ENCODE results near the gene MIER2. TPM values are rescaled to one million over a fixed set of nuclear protein-coding genes. Genes with fewer than 3 reads are reported as not detected.

The MIER2 gene
- total RNA-seq, 1 experiment from 2014 or later = 40.1 TPM

DNA sequence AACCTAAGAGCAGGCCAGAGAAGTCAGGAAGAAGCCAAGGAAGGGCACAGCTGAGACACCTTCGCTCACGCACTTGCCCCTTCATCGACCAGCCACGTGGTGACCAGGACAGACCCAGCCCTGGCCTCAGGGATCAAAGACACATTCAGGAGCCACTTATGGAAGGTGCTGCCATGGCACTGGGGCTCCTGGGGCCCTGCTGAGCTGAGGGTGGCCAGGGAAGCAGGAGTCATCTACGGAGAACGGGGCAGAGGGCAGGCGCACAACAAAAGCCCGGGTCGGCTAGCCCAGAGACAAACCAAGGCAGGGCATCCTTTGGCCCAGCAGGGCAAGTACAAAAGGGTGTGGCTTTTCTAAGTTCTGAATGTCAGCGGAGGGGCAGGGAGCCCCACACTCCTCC lies 55.7 kb downstream of the MIER2 start:
- peaks cover 13% of the 10 kb centered on the region for H3K4me1 ChIP-seq
- POLR2A ChIA-PET = no interaction called here
- no peaks in the 10 kb centered on the region for H3K4me1 Mint-ChIP-seq (ENCODE audit: low read depth, unreplicated experiment)
- no peaks in the 10 kb centered on the region for H3K27me3 ChIP-seq (replicated peaks; ENCODE audit: control insufficient read depth, insufficient read depth, low read length)
- H3K27me3 Mint-ChIP-seq (ENCODE audit: insufficient read depth, unreplicated experiment) = no peaks in the 10 kb centered on the region
- TF ChIP-seq CTCF (IDR thresholded peaks at IDR 0.05; ENCODE audit: insufficient read depth in 1 of 2, low read depth in 1 of 2, low read length in 1 of 2, severe bottlenecking in 1 of 2, unreplicated experiment in 1 of 2) = no peak
- H3K36me3 ChIP-seq (ENCODE audit: control insufficient read depth, insufficient read depth, low read length) = no peaks in the 10 kb centered on the region
- DNase-seq = no peak
- intact Hi-C loops (cut with micrococcal nuclease; ENCODE audit: unreplicated experiment) = no loop called here
- no TSS peak for BruUV-seq (replicated peaks)
- no peak overlapping the region for H3K4me3 ChIP-seq (ENCODE audit: low read depth, low read length)
- H3K9me3 ChIP-seq = no peaks in the 10 kb centered on the region
- H3K36me3 Mint-ChIP-seq (ENCODE audit: insufficient read depth, unreplicated experiment) = peaks cover 7% of the 10 kb centered on the region
- H3K27ac Mint-ChIP-seq (ENCODE audit: unreplicated experiment) = no peak overlapping the region
- H3K4me3 Mint-ChIP-seq (ENCODE audit: unreplicated experiment) = peak overlapping the region; percentile 57
- no peaks in the 10 kb centered on the region for H3K9me3 Mint-ChIP-seq (ENCODE audit: unreplicated experiment)
- CTCF ChIA-PET = no interaction called here

- H3K27ac Mint-ChIP-seq (ENCODE audit: unreplicated experiment) = no peak overlapping the region
- CTCF ChIA-PET = no interaction called here
Observed at GRCh38 chr19:287381-287871, 57.2 kb downstream of the MIER2 start.

DNA sequence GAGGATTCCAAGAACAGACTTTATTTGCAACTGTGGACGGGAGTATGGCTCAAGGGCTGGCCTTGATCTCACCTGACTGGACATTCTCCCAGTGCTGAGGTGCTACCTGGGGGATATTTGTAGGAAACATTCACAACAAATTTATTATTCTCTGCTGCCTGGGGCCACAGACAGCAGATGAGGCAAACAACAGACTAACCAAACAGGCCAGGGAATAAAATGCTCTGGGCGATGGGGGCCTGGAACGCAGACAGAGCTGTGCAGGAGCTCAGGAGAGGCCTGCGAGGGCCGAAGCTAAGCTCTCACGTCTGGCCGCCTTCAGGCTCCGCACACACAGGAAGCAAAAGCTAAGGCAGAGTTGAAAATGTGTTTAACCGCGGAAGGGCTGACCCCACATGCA lies 61.2 kb downstream of the MIER2 start:
- no peak overlapping the region for H3K27ac Mint-ChIP-seq (ENCODE audit: unreplicated experiment)

More at GRCh38 chr19:287381-287871, 57.2 kb downstream of the MIER2 start:
- Mint-ChIP-seq H3K9me3 (ENCODE audit: unreplicated experiment) (no peaks in the 10 kb centered on the region), H3K27me3 (ENCODE audit: insufficient read depth, unreplicated experiment) (no peaks in the 10 kb centered on the region), H3K36me3 (ENCODE audit: insufficient read depth, unreplicated experiment) (peaks cover 7% of the 10 kb centered on the region), H3K4me1 (ENCODE audit: low read depth, unreplicated experiment) (no peaks in the 10 kb centered on the region), H3K4me3 (ENCODE audit: unreplicated experiment) (no peak overlapping the region)
- Histone ChIP-seq H3K9me3 (no peaks in the 10 kb centered on the region), H3K36me3 (ENCODE audit: control insufficient read depth, insufficient read depth, low read length) (no peaks in the 10 kb centered on the region), H3K4me1 (peaks cover 13% of the 10 kb centered on the region), H3K27me3 (replicated peaks; ENCODE audit: control insufficient read depth, insufficient read depth, low read length) (no peaks in the 10 kb centered on the region), H3K4me3 (ENCODE audit: low read depth, low read length) (no peak overlapping the region)
- TF ChIP-seq CTCF (IDR thresholded peaks at IDR 0.05; ENCODE audit: insufficient read depth in 1 of 2, low read depth in 1 of 2, low read length in 1 of 2, severe bottlenecking in 1 of 2, unreplicated experiment in 1 of 2) = no peak
- no peak for DNase-seq
- BruUV-seq (replicated peaks) = no TSS peak
- POLR2A ChIA-PET = no interaction called here
- intact Hi-C loops (cut with micrococcal nuclease; ENCODE audit: unreplicated experiment) = no loop called here

More for the DNA sequence above, 61.2 kb downstream of the MIER2 start:
- no TSS peak for BruUV-seq (replicated peaks)
- Mint-ChIP-seq H3K4me3 (ENCODE audit: unreplicated experiment) (no peak overlapping the region), H3K36me3 (ENCODE audit: insufficient read depth, unreplicated experiment) (peaks cover 4% of the 10 kb centered on the region), H3K4me1 (ENCODE audit: low read depth, unreplicated experiment) (no peaks in the 10 kb centered on the region), H3K27me3 (ENCODE audit: insufficient read depth, unreplicated experiment) (no peaks in the 10 kb centered on the region), H3K9me3 (ENCODE audit: unreplicated experiment) (no peaks in the 10 kb centered on the region)
- Histone ChIP-seq H3K9me3 (no peaks in the 10 kb centered on the region), H3K27me3 (replicated peaks; ENCODE audit: control insufficient read depth, insufficient read depth, low read length) (no peaks in the 10 kb centered on the region), H3K4me3 (ENCODE audit: low read depth, low read length) (no peak overlapping the region), H3K36me3 (ENCODE audit: control insufficient read depth, insufficient read depth, low read length) (no peaks in the 10 kb centered on the region), H3K4me1 (no peaks in the 10 kb centered on the region)
- intact Hi-C loops (cut with micrococcal nuclease; ENCODE audit: unreplicated experiment) = no loop called here
- POLR2A ChIA-PET = no interaction called here
- CTCF ChIA-PET = interaction anchor here (0.6 kb wide), 1 partner anchor 302 kb away, joined by 4 read pairs; no protein-coding TSS in a partner anchor
- DNase-seq = no peak
- no peak for TF ChIP-seq CTCF (IDR thresholded peaks at IDR 0.05; ENCODE audit: insufficient read depth in 1 of 2, low read depth in 1 of 2, low read length in 1 of 2, severe bottlenecking in 1 of 2, unreplicated experiment in 1 of 2)

Data from Caco-2 (cell line).